Stimulated activated CD4-positive, alpha-beta T cell treated with anti-CD3 and anti-CD28 coated beads, Interleukin-2, amount 100 ng/mL, for 4 hours (primary cell): ENCODE data around the gene AAGAB.
"Not testable (repeated sequence)": the region's sequence is repeated elsewhere in the genome, so short reads cannot be mapped to it uniquely, and the experiment has no call there.

Experiments used
- DNase-seq: peaks from one replicate; pipeline ENCODE4 v3.0.0-alpha.2; 2020; ENCODE audit warnings: low read depth

AAGAB gene

GRCh38 chr15:67173005-67173404, 81.5 kb downstream of the AAGAB start:
- DNase-seq, result no peak

DNA sequence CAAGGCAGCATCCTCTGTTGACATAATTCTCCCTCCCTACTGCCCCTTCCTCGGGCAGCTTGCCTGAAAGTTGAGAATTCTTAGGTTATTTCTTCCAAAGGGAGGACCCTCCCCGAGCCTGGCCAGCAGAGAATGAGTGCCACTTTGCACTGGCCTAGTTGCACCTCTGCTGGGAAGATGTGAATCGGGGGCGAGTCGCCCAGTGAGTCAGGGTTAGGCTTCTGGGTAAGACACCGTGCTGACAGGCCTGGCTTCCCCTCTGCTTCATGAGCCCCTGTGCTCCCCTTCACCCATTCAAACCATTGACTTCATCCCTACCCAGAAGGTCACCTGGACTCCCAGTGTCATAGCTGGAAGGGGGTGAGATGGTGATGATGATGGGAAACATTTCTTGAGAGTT, 82.3 kb downstream of the AAGAB start:
- DNase-seq, result no peak

- DNase-seq, result no peak
These were observed 83.0 kb downstream of the AAGAB start for GRCh38 chr15:67171471-67171870.

DNA sequence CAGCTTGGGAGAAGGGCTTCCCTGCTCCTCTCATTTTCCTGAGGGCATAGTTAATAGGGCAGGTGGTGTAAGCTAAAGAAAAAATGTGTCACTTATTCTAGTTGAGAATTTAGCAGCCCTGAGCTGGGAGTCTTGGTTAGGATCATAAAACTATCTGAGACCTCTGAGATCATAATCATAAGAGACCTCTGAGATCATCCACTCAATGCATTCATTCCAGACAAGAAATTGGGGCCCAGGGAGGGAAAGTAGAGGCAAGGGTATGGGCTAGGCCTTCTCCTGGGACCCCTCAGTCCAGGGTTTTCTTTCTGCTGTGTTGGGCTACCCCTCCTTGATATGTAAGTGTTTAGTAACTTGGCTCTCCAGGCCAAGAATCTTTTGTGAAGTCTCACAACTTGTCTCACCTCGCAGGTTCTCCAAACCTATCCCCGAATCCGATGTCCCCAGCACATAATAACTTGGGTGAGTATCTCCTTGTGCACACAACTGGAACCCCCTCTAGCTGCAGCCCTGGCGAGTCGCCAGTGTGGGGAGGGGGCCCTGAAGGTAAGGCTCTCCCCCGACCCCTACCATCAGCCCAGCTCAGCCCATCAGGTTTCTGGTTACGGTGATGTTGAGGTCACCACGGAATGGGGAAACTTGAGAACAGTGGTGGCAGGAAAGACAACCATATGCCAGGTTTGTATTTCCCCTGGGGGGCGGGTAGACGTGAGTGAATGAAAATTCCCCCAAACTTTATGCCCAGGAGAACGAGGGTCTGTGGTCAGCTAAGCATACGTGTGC, 84.1 kb downstream of the AAGAB start:
- DNase-seq, result no peak

- DNase-seq, result no peak
These were observed 85.8 kb downstream of the AAGAB start for GRCh38 chr15:67168694-67169093.

- no peak for DNase-seq
These were observed 87.4 kb downstream of the AAGAB start for GRCh38 chr15:67167091-67167490.

DNA sequence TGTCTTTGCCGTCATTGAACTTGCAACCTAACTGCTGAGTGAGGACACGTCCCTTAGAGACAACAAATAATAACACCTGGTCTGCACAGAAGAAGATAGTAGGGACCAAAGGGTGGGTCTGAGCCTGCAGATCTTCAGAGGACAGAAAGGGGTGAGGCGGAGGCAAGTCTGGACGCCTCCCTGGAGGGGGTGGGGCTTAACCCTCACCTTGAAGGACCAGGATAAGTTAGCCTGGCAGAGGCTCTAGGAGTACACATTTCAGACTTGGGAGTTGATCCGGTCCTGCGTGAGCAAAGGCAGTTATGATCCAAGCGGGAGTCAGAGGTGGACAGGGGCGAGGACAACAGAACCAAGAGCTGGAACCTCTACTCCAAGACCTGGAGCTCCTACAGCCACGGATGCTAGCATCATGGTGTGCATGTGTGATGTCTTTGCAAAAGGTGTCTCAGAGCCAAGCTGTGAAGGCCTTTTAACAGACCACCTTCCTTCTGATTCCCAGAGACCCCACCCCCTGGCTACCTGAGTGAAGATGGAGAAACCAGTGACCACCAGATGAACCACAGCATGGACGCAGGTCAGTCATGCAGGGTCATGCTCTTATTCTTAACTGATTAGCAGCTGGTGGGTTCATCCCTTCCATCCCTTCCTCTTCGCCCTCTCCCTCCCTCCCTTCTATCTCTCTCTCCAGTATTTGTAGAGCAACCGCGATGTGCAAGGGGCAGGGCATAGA, 88.0 kb downstream of the AAGAB start:
- no peak for DNase-seq

- DNase-seq, result no peak
These were observed 88.9 kb downstream of the AAGAB start for GRCh38 chr15:67165254-67166253.

DNA sequence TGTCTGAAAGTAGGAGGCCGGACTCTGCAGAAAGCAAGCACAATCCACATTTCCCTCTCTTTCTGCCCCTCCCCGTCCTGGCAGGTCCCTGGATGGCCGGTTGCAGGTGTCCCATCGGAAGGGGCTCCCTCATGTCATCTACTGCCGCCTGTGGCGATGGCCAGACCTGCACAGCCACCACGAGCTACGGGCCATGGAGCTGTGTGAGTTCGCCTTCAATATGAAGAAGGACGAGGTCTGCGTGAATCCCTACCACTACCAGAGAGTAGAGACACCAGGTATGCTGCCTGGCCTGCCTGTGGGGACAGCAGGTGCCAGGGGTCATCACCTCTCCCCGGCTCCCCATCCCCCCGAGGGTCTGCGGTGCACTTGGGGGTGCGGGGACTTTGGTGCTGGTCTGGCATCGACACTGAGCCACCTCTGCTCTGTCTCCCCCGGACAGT, 89.6 kb downstream of the AAGAB start:
- no peak for DNase-seq

- no peak for DNase-seq
These were observed 90.1 kb downstream of the AAGAB start for GRCh38 chr15:67164401-67164791.

- DNase-seq, result no peak
These were observed 91.3 kb downstream of the AAGAB start for GRCh38 chr15:67163180-67163579.

GRCh38 chr15:67161881-67162280, 92.6 kb downstream of the AAGAB start:
- no peak for DNase-seq

GRCh38 chr15:67161412-67161811, 93.0 kb downstream of the AAGAB start:
- DNase-seq, result no peak

- no peak for DNase-seq
These were observed 96.1 kb downstream of the AAGAB start for GRCh38 chr15:67158367-67158766.

DNA sequence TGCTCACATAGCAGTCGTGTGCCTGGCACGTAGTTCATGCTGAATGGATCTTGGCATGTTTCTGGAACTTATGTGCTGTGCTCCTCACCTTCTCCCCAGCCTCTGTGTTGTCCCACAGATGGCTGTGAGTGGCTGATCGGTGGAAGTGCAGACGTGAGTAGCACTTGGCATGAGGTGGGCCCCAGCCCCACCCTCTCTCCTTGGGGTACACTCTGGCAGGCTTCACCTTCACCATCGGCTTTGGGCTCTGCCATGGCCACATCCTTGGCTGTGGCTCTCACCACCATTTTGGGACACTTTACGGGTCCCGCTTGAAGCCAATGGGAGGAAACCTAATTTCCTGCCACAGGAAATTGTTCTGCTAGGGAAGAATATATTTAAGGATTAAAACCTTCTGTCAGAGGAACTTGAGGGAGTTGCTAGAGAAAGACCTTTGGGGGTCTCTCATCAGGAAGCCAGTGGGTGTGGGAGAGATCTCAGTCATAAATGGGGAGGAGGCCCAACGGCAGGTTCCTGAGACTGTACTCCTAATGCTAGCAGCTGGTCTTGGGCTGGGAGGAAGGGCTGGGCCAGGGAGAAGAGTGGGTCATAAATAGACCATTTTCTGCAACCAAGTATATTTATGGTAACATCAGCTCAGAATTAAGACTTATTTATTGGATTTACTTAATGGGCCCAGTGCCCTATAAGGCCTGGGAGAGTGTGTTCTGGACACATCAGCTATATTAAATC, 96.8 kb downstream of the AAGAB start:
- no peak for DNase-seq

GRCh38 chr15:67156834-67157233, 97.6 kb downstream of the AAGAB start:
- no peak for DNase-seq

- no peak for DNase-seq
These were observed 98.0 kb downstream of the AAGAB start for GRCh38 chr15:67156426-67156825.

DNA sequence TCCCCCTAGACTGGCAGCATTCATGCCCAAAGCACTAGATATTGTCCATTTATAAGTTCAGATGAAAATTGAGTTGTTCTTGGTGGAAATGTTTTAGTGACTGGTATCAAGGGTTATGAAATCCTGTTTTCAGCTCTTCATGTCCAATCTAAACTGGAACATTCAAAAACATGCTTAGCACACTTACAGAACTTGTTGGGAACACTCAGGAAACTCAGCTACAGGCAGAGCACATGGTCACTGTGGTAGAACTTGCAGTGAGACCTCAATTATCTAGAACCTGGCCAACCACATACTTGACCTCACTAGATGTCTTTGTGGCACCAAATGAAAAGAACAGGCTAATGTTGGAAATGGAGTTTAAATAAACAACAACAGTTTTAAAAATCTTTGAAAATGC, 100.2 kb downstream of the AAGAB start:
- DNase-seq, result no peak

- DNase-seq, result not testable (repeated sequence)
These were observed 101.4 kb downstream of the AAGAB start for GRCh38 chr15:67153044-67153443.

- no peak for DNase-seq
These were observed 102.0 kb downstream of the AAGAB start for GRCh38 chr15:67152429-67152828.
